GM11168 (cell line): ENCODE data around the gene WIPI1.

Experiments used
- in situ Hi-C: fragments of 300-500 bp; cut with MboI; formaldehyde crosslinking; loops from one replicate; pipeline ENCODE4 v1.12.0; 2022; ENCODE audit warnings: low sequenced_read_pairs; ENCODE audit not compliant: unreplicated experiment

The WIPI1 gene

DNA sequence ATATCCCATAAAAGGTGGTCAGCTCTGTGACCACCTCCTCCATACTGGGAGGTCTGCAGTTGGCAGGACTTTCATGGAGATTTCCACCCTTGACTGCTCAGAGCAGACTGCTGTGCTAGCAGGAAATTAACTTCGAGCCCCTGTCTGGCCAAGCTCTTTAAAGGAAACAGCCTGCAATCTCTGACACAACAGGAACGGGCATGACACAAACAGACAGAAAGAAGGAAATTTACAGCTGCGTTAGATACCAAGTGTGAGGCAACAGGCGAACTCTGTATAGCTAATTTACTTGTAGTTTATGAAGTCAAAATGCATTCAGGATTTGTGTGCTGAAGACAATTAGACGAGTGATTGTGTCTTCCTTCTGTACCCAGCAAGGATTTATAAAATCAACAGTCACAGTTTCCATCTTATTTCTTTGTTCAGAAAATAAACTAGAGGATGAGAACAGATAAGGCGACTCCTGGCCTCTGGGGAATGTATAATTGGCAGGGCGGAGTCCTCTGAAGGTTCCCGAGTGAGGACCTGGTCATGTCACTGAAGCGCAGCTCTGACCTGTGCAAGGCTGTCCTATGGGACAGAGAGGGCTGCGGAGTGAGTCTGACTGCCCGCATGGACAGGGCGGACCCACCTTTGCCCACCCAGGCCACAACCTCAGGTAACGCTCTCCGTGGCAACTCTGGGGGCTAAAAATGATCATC lies 16.1 kb downstream of the WIPI1 start:
- in situ Hi-C loops, result no loop called here

DNA sequence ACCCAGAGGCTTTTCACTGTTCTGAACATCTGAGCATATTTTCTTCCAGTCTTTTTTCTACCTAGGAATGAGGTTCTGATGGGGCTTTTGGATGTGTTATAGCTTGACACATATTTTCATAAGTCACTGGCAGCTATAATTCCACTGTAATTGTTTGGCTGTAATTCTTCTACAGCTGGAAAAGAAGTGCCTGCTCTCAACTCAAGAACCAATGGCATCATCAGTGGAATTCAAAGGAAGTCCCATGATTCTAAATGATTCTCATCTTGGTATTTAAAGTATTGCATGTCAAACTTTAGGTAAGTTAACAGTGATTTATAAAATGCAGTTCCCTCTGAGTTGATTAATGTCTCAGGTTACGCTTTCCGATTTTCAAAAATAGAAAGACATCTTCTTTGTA lies 16.8 kb downstream of the WIPI1 start:
- in situ Hi-C loops, result no loop called here

DNA sequence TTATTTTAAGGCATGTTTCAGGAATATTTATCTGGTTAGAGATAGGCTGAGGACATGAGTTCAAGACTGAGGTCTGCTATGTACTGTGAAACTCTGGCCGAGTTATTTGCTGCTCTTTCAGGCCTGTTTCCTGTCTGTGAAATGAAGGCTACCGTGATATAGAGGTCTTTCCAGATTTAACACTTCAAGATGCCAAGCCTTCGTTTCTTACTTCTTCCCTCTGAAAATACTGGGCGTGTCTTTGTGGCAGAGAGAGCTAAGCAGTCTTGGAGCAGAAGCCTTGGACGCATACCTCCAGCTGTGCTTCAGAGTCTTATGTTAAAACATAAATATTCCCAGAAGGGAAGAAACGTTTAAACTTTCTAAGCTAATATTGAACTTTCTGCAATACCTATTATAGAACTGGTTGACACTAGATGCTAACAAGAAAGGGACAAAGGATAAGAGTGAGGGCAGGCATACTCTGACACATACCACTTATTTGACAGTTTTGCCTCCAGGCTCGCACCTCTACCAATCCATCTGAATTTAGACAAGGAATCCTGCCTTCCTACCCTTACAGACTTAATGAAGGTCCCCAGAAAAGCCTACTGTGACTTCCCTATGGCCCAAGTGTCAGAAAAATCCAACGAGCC lies 17.5 kb downstream of the WIPI1 start:
- in situ Hi-C loops, result no loop called here

DNA sequence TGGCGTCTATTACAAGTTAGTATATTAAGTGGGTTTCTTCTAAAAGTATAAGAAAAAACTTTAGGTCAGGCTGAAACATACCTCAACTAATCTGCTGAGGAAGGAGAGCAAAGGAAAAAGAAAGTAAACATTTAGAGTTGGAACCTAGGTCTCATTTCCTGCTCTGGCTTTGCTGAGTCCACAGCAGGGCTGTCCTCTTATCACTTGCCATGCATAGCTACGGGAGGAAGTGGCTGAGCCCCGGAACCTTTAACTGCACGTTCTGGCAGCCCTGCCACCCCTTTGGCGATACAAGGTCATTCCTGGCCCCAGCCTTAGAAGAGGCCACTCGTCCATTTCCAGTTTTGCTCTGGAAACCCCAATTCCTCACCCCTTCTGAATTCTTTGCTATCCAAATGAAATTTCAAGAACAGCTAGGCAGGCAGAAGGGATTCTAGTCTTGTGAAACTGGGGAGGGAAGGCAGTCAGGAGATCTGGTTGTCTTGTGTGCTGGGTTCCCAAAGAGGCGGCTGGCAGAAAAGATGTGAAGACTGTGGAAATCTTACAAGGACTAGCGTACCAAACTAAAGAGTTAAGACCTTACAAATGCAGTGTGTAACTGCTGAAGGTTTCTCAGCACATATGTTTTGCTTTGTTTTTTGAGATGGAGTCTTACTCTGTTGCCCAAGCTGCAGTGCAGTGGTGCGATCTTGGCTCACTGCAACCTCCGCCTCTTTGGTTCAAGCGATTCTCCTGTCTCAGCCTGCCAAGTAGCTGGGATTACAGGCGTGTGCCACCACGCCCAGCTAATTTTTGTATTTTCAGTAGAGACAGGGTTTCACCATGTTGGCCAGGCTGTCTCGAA lies 19.1 kb downstream of the WIPI1 start:
- in situ Hi-C loops, result no loop called here

DNA sequence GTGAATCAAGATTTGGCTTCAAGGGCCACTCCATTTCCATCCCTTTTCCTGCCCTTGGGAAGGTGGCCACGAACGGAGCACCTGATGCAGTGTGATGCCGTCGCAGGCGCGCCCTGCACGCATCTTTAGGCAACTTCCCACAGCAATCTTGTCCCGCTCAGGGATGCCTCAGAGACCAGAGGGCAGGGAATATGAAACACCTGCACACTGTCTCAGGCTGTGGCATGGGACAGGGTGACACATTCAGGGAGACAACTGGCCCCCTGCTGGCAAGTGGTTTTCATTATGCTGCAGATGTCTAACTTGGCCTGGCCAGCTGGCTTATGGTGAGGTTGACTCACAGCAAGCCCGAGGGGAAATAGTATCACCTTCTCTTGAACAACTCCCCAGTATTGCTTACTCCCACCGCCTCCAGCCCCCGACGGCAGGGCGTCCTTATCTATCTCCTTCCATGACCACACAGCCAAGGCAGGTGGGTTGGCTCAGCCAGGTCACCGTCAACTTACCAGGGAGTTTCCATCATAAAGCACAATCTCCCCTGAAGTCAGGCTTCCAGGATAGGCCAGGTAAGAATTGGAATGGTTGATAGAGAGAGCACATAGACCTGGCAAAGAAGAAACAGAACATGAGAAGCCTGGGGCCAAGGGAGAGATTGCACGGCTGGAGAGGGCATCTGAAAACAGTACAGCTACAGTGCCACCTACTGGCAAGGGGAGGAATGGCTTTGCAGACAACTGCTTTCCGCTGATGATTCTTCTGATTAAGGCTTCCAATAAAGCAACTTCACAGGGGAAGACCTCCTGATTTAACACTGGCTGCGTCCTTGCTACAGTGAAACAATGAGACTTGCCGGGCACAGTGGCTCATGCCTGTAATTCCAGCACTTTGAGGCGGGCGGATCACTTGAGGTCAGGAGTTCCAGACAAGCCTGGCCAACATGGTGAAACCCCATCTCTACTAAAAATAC lies 21.1 kb downstream of the WIPI1 start:
- in situ Hi-C loops, result no loop called here

DNA sequence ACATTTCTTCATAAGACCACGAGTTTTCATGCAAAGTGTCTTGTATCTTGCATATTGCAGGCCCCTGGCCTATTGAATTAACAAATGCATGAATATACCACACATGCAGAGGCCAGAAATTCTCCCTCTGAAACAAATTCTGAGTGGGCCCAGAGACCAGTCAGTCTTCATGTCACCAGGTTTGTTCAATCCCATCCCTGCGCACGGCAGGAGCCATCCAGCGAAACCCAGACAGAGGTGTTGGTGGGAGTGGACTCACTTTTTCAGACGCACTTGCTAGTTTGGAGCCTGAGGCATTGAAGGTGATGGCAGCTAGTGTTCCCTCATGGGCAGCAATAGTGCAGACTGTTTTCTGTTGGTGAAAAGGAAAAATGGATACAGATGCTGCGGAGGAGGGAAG lies 21.9 kb downstream of the WIPI1 start:
- in situ Hi-C loops, result no loop called here

DNA sequence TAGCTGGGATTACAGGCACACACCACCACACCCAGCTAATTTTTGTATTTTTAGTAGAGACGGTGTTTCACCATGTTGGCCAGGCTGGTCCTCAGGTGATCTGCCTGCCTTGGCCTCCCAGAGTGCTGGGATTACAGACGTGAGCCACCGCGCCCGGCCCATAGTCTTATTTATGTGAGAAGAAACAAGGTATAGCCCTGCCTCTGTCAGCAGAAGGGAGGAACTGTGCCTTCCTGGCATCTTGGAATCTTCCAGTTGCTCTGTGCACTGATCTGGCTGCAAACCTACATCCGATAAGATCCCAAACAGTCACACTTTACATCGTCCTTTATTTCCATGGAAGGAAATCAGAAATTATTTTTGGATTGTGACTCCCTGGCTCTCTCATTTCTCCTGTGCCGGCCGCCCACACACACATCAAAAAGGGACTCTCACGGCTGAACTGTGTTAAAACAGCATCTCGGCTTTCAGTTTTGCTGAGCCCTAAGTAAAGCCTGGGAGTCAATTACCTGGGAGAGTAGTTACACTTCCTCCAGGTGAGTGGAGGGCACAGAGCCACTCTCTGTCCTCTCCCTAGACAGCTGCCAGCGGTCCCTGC lies 23.3 kb downstream of the WIPI1 start:
- in situ Hi-C loops, result no loop called here

DNA sequence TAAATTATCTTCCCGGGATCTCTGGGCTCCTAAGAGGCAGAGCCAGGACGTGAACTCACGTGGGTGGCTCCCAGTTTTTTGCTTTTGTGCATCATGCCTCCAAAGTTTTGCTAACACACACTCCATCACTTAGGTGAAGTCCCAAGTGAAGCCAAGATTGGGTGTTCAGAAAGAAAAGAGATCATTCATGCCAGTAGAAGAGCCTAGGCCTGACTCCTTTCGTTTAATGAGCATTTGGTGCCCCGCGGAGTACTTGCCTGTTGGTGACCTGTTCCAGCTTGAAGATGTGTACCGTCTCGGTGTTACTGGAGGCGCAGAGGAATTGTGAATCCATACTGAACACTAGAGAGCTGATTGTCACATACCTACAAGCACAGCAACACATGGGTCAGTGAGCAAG lies 24.1 kb downstream of the WIPI1 start:
- in situ Hi-C loops, result no loop called here

DNA sequence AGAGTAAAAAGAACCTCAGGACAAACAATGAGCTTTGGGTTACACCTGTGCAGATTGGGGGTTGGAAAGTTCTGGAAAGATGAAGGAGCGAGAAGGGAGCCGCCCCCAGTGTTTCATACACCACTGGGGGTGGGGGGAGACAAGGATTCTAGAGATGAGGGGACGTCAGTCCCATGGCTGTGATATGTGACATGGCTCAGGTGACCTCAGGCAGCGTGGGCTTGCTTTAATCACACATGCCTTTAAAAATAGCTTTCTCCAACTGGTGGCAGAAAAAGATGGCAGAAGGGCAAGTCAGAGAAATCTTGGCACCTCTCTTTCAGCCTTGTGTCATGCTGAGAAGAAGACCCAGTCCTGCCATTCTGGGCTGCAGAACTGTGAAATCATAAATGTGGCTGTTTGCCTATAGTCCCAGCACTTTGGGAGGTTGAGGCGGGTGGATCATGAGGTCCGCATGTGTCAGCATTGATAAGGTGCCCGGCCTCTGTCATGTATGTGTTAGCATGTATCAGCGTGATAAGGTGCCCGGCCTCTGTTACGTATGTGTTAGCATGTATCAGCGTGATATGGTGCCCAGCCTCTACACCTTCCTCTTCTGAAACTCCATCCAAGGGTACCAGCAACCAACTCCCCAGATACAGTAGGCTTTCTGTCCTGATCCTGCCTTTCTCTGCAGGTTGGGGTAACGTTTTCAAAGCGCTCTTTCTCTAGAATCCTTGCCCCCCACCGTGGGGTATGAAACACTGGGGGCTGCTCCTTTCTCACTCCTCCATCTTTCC lies 25.0 kb downstream of the WIPI1 start:
- in situ Hi-C loops, result no loop called here

DNA sequence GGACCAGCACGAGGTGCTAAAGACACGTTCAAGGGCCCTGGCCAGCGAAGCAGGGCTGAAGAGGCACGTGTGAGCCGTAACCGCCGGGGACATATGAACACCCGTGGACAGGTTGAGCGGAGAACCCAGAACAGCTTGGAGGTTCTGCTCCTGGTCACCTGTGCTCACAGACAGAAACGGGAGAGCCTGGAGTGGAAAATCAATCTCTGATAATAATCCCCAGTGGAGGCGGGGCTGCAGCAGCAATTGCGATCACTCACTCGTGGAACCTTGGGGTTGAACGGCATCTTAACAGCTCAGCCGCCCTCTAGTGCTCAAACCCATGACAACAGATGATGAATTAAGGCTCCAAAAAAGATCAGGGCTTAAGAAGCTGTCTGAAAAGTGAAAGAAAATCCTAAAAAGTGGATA lies 25.6 kb downstream of the WIPI1 start:
- in situ Hi-C loops, result no loop called here

DNA sequence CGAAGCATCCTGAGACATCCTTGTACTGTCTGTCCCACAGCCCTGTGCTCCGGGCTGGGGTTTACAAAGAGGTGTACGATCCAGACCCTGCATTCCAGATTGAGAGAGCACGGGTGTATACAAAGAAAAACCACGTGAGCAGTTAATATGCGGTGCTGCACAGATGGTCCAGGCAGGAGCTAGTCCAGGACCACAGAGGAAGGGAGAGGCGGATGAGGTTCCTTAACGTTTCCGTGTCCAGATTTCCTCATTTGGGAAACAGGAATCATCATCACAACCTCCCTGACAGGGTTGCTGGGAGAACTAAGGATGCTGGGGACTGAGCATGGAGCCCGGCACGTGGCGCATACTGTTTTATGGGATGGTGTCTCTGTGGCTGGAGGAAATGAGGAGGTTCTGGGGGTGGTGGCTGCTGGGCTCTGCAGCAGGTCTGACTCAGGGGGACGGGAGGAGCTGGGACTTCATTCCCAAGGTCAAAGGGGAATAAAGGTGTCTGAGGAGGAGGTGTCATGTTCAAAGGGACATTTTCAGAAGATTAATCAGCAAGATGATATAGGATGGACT lies 26.2 kb downstream of the WIPI1 start:
- in situ Hi-C loops, result no loop called here

DNA sequence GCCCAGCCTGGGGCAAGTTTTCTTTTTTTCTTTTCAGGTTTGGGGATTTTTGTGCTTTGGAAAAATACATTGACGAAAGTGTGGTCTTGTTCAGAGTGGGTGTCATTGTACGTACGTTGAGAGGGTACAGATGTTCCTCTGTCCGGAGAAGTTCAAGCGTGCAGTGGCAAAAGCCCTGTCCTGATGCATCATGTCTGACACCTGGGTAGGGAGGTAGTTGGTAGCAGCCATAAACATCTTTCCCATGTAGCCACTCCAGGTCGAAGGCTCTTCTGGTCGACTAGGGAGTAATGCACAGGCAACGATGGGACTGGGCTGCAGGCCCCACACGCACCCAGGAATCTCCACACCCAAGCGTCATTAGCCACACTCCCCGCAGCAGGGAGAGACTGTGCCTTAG lies 27.4 kb downstream of the WIPI1 start:
- in situ Hi-C loops, result no loop called here

DNA sequence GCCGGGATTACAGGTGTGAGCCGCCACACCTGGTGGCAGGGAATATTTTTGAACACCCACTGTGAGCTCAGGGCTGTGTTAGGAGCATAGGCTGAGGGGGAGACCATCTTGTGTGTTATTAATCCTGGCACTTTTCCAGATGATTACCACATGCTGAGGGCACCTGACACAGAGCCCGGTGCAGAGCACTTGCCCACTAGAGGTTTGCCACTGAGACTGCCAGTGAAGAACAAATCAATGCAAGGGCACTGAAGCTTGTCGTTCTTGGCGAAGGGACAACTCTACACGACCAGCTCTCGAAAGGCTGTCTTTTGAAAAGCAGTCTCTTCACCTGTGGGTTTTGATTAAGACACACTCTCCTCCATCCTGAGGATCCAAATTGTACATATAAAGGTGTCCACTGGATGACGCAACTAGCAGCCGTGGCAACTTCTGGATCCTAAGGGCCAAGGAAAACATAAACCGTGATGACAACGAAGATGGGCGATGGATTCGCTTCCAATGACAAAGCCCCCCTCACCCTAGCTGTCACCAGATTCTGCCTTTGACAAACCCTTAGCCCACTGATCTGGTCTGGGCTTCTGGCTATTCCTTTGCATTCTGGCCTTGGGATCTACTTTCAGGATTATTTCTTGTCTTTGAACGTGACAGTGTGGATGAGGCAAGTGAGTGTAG lies 28.7 kb downstream of the WIPI1 start:
- in situ Hi-C loops, result no loop called here

DNA sequence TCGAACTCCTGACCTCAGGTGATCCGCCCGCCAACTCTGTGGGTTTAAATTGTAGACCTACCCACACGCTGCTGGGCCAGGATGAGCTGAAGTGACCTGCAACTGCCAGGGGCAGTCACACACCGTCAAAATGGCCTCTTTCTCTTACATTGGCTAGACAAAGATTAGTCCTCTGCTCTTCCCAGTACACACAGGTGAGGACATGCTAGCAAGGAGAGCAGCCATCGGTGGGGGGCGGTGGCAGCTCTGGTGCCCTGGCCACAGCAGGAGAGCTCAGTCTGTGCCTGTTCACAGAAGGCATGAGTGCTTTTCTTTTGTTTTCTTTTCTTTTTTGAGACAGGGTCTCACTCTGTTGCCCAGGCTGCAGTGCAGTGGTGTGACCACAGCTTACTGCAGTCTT lies 29.7 kb downstream of the WIPI1 start:
- in situ Hi-C loops, result no loop called here

DNA sequence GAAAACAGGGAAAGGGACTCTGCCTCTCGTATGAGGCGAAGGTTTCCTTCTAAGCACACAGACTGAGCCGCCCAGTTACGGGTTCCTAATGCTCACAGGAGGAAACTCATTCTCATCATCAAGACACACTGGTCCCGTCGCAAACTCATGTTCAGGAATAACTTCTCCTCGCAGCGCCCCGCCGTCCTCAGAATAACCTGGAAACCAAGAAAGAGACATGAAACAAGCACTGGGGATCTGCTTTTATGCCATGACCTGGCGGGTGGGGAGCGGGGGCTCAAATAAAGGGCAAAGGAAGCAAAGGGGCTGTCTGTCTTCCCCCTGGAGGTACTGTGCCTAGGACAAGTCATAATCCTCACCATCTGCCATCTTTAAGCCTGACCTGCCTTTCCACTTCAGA lies 31.3 kb downstream of the WIPI1 start:
- in situ Hi-C loops, result no loop called here

DNA sequence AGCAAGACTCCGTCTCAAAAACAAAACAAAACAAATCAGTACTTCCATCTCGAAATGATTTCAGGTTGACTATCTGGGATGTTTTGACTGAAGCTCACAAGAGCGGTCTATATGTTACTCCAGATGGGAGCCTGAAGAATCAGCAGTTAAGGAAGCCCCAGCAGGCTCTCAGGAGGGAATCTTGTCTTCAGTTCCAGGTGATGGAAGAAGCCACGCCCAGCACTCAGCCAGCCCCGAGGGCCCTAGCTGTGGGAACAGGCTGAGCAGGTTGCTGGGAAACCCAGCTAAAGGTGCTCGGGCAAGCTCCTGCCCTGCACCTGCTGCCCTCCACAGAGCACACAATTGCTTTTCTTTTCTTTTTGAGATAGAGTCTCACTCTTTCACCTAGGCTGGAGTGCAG lies 32.4 kb downstream of the WIPI1 start:
- in situ Hi-C loops, result no loop called here

DNA sequence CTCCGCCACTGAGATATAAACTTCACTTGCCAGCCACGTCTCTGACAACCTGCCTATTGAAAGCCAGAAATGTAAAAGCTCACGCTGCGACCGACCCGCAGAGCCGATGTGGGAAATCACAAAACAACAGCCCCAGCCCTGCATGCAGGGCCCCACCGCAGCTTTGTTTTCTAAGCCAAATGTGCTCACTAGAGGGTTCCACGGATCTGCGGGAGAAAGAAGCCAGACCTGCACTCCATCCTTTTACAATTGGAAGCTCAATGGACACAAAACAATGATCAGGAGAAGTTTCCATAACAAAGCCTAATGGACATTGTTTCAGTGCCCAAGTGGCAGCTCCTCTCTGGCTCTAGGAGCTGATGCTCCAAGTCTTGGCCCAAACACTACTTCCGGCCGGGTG lies 33.1 kb downstream of the WIPI1 start:
- in situ Hi-C loops, result no loop called here

DNA sequence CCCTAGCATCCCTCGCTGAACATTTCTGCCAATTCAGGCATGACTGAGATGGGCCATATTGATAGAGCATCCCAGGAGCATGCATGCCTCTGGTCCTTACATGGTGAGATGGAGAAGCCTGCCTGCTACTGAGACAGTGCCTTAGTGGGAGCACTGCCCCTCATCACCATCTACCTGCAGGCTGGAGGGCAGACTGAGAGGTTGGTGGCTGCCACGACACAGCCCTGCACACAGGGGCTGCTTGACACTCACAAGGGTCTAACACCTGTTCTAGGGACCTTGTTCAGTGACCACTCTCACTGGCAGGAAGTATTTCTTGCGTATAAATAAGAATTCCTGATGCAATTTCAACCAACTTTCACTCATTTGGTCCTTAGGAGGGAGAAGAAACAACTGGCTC lies 34.0 kb downstream of the WIPI1 start:
- in situ Hi-C loops, result no loop called here
